Measurements from ENCODE around the gene ANK3. TPM values are rescaled to one million over a fixed set of nuclear protein-coding genes. Genes with fewer than 3 reads are reported as not detected.

The ANK3 gene
- total and polyA plus RNA-seq, 2 experiments from 2014 or later: 0.14 to 0.54 TPM

GRCh38 chr10:60291344-60291930 lies 98.2 kb downstream of the ANK3 start:
- Histone ChIP-seq H3K36me3 (ENCODE audit: low read depth) (no peaks in the 10 kb centered on the region), H3K27ac (no peak overlapping the region), H3K9ac (no peak overlapping the region), H3K9me2 (ENCODE audit: insufficient read depth) (no peaks in the 10 kb centered on the region), H3K27me3 (replicated peaks; ENCODE audit: insufficient read depth) (no peaks in the 10 kb centered on the region), H3K4me1 (ENCODE audit: insufficient read depth) (no peaks in the 10 kb centered on the region), H3K4me2 (ENCODE audit: unreplicated experiment) (no peak overlapping the region), H3K79me2 (ENCODE audit: insufficient read depth) (no peaks in the 10 kb centered on the region), H2AFZ (no peak overlapping the region), H3K9me3 (ENCODE audit: low read depth) (no peaks in the 10 kb centered on the region), H3K4me3 (no peak overlapping the region), H3F3A (ENCODE audit: insufficient read depth) (no peaks in the 10 kb centered on the region), H4K20me1 (ENCODE audit: insufficient read depth) (no peaks in the 10 kb centered on the region)
- no peak for TF ChIP-seq EZH2 (IDR thresholded peaks at IDR 0.05; ENCODE audit: insufficient read depth, poor library complexity, severe bottlenecking)
- TF ChIP-seq EZH2phosphoT487 (IDR thresholded peaks at IDR 0.05; ENCODE audit: insufficient read depth, low read depth): no peak
- peak; percentile 18 for DNase-seq
- in situ Hi-C loops (cut with MboI): no loop called here
- WGBS, 2 experiments (ENCODE audit: low coverage in 1 of 2, low lambda C conversion rate in 2 of 2, missing lambda C conversion rate in 2 of 2): 78 to 83% methylated on average over 5 of the region's 5 CpGs

GRCh38 chr10:60290558-60290957 lies 99.1 kb downstream of the ANK3 start:
- Histone ChIP-seq H3K4me3 (no peak overlapping the region), H3K9me2 (ENCODE audit: insufficient read depth) (no peaks in the 10 kb centered on the region), H3K9ac (no peak overlapping the region), H4K20me1 (ENCODE audit: insufficient read depth) (no peaks in the 10 kb centered on the region), H3K4me2 (ENCODE audit: unreplicated experiment) (no peak overlapping the region), H2AFZ (no peak overlapping the region), H3K36me3 (ENCODE audit: low read depth) (no peaks in the 10 kb centered on the region), H3K27me3 (replicated peaks; ENCODE audit: insufficient read depth) (no peaks in the 10 kb centered on the region), H3K9me3 (ENCODE audit: low read depth) (no peaks in the 10 kb centered on the region), H3K4me1 (ENCODE audit: insufficient read depth) (no peaks in the 10 kb centered on the region), H3K27ac (no peak overlapping the region), H3F3A (ENCODE audit: insufficient read depth) (no peaks in the 10 kb centered on the region), H3K79me2 (ENCODE audit: insufficient read depth) (no peaks in the 10 kb centered on the region)
- TF ChIP-seq EZH2 (IDR thresholded peaks at IDR 0.05; ENCODE audit: insufficient read depth, poor library complexity, severe bottlenecking) (no peak), EZH2phosphoT487 (IDR thresholded peaks at IDR 0.05; ENCODE audit: insufficient read depth, low read depth) (no peak)
- DNase-seq: no peak
- in situ Hi-C loops (cut with MboI): no loop called here

- H2AFZ ChIP-seq: no peak overlapping the region
- no peaks in the 10 kb centered on the region for H3K79me2 ChIP-seq (ENCODE audit: insufficient read depth)
- H3K9me2 ChIP-seq (ENCODE audit: insufficient read depth): no peaks in the 10 kb centered on the region
- 69 to 72% methylated on average over 9 of the region's 9 CpGs for WGBS, 2 experiments (ENCODE audit: low coverage in 1 of 2, low lambda C conversion rate in 2 of 2, missing lambda C conversion rate in 2 of 2)
- H3K9ac ChIP-seq: no peak overlapping the region
- in situ Hi-C loops (cut with MboI): no loop called here
- no peaks in the 10 kb centered on the region for H4K20me1 ChIP-seq (ENCODE audit: insufficient read depth)
- H3F3A ChIP-seq (ENCODE audit: insufficient read depth): no peaks in the 10 kb centered on the region
- H3K36me3 ChIP-seq (ENCODE audit: low read depth): no peaks in the 10 kb centered on the region
- no peaks in the 10 kb centered on the region for H3K9me3 ChIP-seq (ENCODE audit: low read depth)
- no peak overlapping the region for H3K27ac ChIP-seq
- DNase-seq: no peak
- H3K4me2 ChIP-seq (ENCODE audit: unreplicated experiment): no peak overlapping the region
- TF ChIP-seq EZH2phosphoT487 (IDR thresholded peaks at IDR 0.05; ENCODE audit: insufficient read depth, low read depth) (no peak), EZH2 (IDR thresholded peaks at IDR 0.05; ENCODE audit: insufficient read depth, poor library complexity, severe bottlenecking) (no peak)
- H3K4me3 ChIP-seq: no peak overlapping the region
- no peaks in the 10 kb centered on the region for H3K4me1 ChIP-seq (ENCODE audit: insufficient read depth)
- H3K27me3 ChIP-seq (replicated peaks; ENCODE audit: insufficient read depth): no peaks in the 10 kb centered on the region
These were observed 99.9 kb downstream of the ANK3 start for GRCh38 chr10:60289800-60290199.

GRCh38 chr10:60288256-60288655 lies 101.4 kb downstream of the ANK3 start:
- H3K79me2 ChIP-seq (ENCODE audit: insufficient read depth): no peaks in the 10 kb centered on the region
- WGBS, 2 experiments (ENCODE audit: low coverage in 1 of 2, low lambda C conversion rate in 2 of 2, missing lambda C conversion rate in 2 of 2): 82 to 83% methylated on average over 3 of the region's 3 CpGs
- peaks cover 1% of the 10 kb centered on the region; the same call in 1 of the 2 replicates for H3F3A ChIP-seq (ENCODE audit: insufficient read depth)
- no peaks in the 10 kb centered on the region for H3K27me3 ChIP-seq (replicated peaks; ENCODE audit: insufficient read depth)
- no peak overlapping the region for H3K27ac ChIP-seq
- no peak overlapping the region for H2AFZ ChIP-seq
- peaks cover 3% of the 10 kb centered on the region for H3K4me1 ChIP-seq (ENCODE audit: insufficient read depth)
- in situ Hi-C loops (cut with MboI): no loop called here
- TF ChIP-seq EZH2phosphoT487 (IDR thresholded peaks at IDR 0.05; ENCODE audit: insufficient read depth, low read depth): no peak
- no peak for TF ChIP-seq EZH2 (IDR thresholded peaks at IDR 0.05; ENCODE audit: insufficient read depth, poor library complexity, severe bottlenecking)
- no peak for DNase-seq
- no peaks in the 10 kb centered on the region for H3K9me3 ChIP-seq (ENCODE audit: low read depth)
- no peaks in the 10 kb centered on the region for H3K36me3 ChIP-seq (ENCODE audit: low read depth)
- no peaks in the 10 kb centered on the region for H4K20me1 ChIP-seq (ENCODE audit: insufficient read depth)
- no peak overlapping the region for H3K9ac ChIP-seq
- H3K4me3 ChIP-seq: no peak overlapping the region
- H3K4me2 ChIP-seq (ENCODE audit: unreplicated experiment): no peak overlapping the region
- no peaks in the 10 kb centered on the region for H3K9me2 ChIP-seq (ENCODE audit: insufficient read depth)

GRCh38 chr10:60286559-60286958 lies 103.1 kb downstream of the ANK3 start:
- no peak overlapping the region for H3K4me2 ChIP-seq (ENCODE audit: unreplicated experiment)
- H3K4me1 ChIP-seq (ENCODE audit: insufficient read depth): peaks cover 16% of the 10 kb centered on the region
- peaks cover under 1% of the 10 kb centered on the region; the same call in 1 of the 2 replicates for H3K9me2 ChIP-seq (ENCODE audit: insufficient read depth)
- no peak overlapping the region for H3K27ac ChIP-seq
- no peak overlapping the region for H3K4me3 ChIP-seq
- no peaks in the 10 kb centered on the region for H3K27me3 ChIP-seq (replicated peaks; ENCODE audit: insufficient read depth)
- no peaks in the 10 kb centered on the region for H3K9me3 ChIP-seq (ENCODE audit: low read depth)
- in situ Hi-C loops (cut with MboI): no loop called here
- H3K9ac ChIP-seq: no peak overlapping the region
- no peak overlapping the region for H2AFZ ChIP-seq
- 98 to 100% methylated on average over 1 of the region's 1 CpG for WGBS, 2 experiments (ENCODE audit: low coverage in 1 of 2, low lambda C conversion rate in 2 of 2, missing lambda C conversion rate in 2 of 2)
- no peaks in the 10 kb centered on the region for H3K36me3 ChIP-seq (ENCODE audit: low read depth)
- peaks cover 5% of the 10 kb centered on the region; the same call in 1 of the 2 replicates for H3F3A ChIP-seq (ENCODE audit: insufficient read depth)
- no peaks in the 10 kb centered on the region for H3K79me2 ChIP-seq (ENCODE audit: insufficient read depth)
- TF ChIP-seq EZH2 (IDR thresholded peaks at IDR 0.05; ENCODE audit: insufficient read depth, poor library complexity, severe bottlenecking) (no peak), EZH2phosphoT487 (IDR thresholded peaks at IDR 0.05; ENCODE audit: insufficient read depth, low read depth) (no peak)
- no peak for DNase-seq
- H4K20me1 ChIP-seq (ENCODE audit: insufficient read depth): no peaks in the 10 kb centered on the region
